Measurements from ENCODE around the gene SRGAP1. TPM values are rescaled to one million over a fixed set of nuclear protein-coding genes. Genes with fewer than 3 reads are reported as not detected.

Gene SRGAP1
- total and polyA plus RNA-seq, 2 experiments from 2014 or later = 13.0 to 29.4 TPM

GRCh38 chr12:64170730-64171129, 326.2 kb downstream of the SRGAP1 start:
- in situ Hi-C loops (cut with MboI) = no loop called here
- Histone ChIP-seq H3K79me2 (ENCODE audit: insufficient read depth) (no peaks in the 10 kb centered on the region), H3K36me3 (ENCODE audit: low read depth) (no peaks in the 10 kb centered on the region), H3K9me2 (ENCODE audit: insufficient read depth) (no peaks in the 10 kb centered on the region), H3K27me3 (replicated peaks; ENCODE audit: insufficient read depth) (no peaks in the 10 kb centered on the region), H3K4me3 (no peak overlapping the region), H2AFZ (peak overlapping the region; percentile 49), H3K4me2 (ENCODE audit: unreplicated experiment) (peak overlapping the region; percentile 70), H3K4me1 (ENCODE audit: insufficient read depth) (peaks cover 48% of the 10 kb centered on the region), H3K27ac (peak overlapping the region; percentile 86), H3K9me3 (ENCODE audit: low read depth) (no peaks in the 10 kb centered on the region), H3F3A (ENCODE audit: insufficient read depth) (peaks cover 40% of the 10 kb centered on the region), H3K9ac (peak overlapping the region; percentile 63; the same call in 1 of the 2 replicates), H4K20me1 (ENCODE audit: insufficient read depth) (no peaks in the 10 kb centered on the region)
- DNase-seq = no peak
- 81 to 84% methylated on average over 3 of the region's 3 CpGs for WGBS, 2 experiments (ENCODE audit: low coverage in 1 of 2, low lambda C conversion rate in 2 of 2, missing lambda C conversion rate in 2 of 2)
- TF ChIP-seq EZH2 (IDR thresholded peaks at IDR 0.05; ENCODE audit: insufficient read depth, poor library complexity, severe bottlenecking) = no peak
- TF ChIP-seq EZH2phosphoT487 (IDR thresholded peaks at IDR 0.05; ENCODE audit: insufficient read depth, low read depth) = no peak

- TF ChIP-seq EZH2phosphoT487 (IDR thresholded peaks at IDR 0.05; ENCODE audit: insufficient read depth, low read depth) = no peak
- TF ChIP-seq EZH2 (IDR thresholded peaks at IDR 0.05; ENCODE audit: insufficient read depth, poor library complexity, severe bottlenecking) = no peak
- Histone ChIP-seq H3K36me3 (ENCODE audit: low read depth) (no peaks in the 10 kb centered on the region), H3K4me2 (ENCODE audit: unreplicated experiment) (peak overlapping the region; percentile 70), H2AFZ (no peak overlapping the region), H3K9ac (peak overlapping the region; percentile 63), H3K4me1 (ENCODE audit: insufficient read depth) (peaks cover 47% of the 10 kb centered on the region), H3K79me2 (ENCODE audit: insufficient read depth) (no peaks in the 10 kb centered on the region), H3F3A (ENCODE audit: insufficient read depth) (peaks cover 37% of the 10 kb centered on the region), H3K27ac (peak overlapping the region; percentile 86), H3K9me2 (ENCODE audit: insufficient read depth) (no peaks in the 10 kb centered on the region), H3K9me3 (ENCODE audit: low read depth) (no peaks in the 10 kb centered on the region), H4K20me1 (ENCODE audit: insufficient read depth) (no peaks in the 10 kb centered on the region), H3K4me3 (peak overlapping the region; percentile 42), H3K27me3 (replicated peaks; ENCODE audit: insufficient read depth) (no peaks in the 10 kb centered on the region)
- in situ Hi-C loops (cut with MboI) = no loop called here
- 5 to 6% methylated on average over 1 of the region's 1 CpG for whole genome bisulfite sequencing, 2 experiments (ENCODE audit: low coverage in 1 of 2, low lambda C conversion rate in 2 of 2, missing lambda C conversion rate in 2 of 2)
- peak; percentile 94 for DNase-seq
These were observed 327.2 kb downstream of the SRGAP1 start for GRCh38 chr12:64171715-64172114.

GRCh38 chr12:64172143-64172970, 327.9 kb downstream of the SRGAP1 start:
- TF ChIP-seq EZH2 (IDR thresholded peaks at IDR 0.05; ENCODE audit: insufficient read depth, poor library complexity, severe bottlenecking) (no peak), EZH2phosphoT487 (IDR thresholded peaks at IDR 0.05; ENCODE audit: insufficient read depth, low read depth) (no peak)
- Histone ChIP-seq H4K20me1 (ENCODE audit: insufficient read depth) (no peaks in the 10 kb centered on the region), H3K9ac (peak overlapping the region; percentile 43; the same call in 1 of the 2 replicates), H3K4me1 (ENCODE audit: insufficient read depth) (peaks cover 47% of the 10 kb centered on the region), H3F3A (ENCODE audit: insufficient read depth) (peaks cover 38% of the 10 kb centered on the region), H2AFZ (no peak overlapping the region), H3K27me3 (replicated peaks; ENCODE audit: insufficient read depth) (no peaks in the 10 kb centered on the region), H3K9me3 (ENCODE audit: low read depth) (no peaks in the 10 kb centered on the region), H3K9me2 (ENCODE audit: insufficient read depth) (no peaks in the 10 kb centered on the region), H3K79me2 (ENCODE audit: insufficient read depth) (no peaks in the 10 kb centered on the region), H3K36me3 (ENCODE audit: low read depth) (no peaks in the 10 kb centered on the region), H3K27ac (peak overlapping the region; percentile 86), H3K4me2 (ENCODE audit: unreplicated experiment) (no peak overlapping the region), H3K4me3 (no peak overlapping the region)
- peak; percentile 36 for DNase-seq
- in situ Hi-C loops (cut with MboI) = no loop called here
- WGBS, 2 experiments (ENCODE audit: low coverage in 1 of 2, low lambda C conversion rate in 2 of 2, missing lambda C conversion rate in 2 of 2) = 22% methylated on average over 1 of the region's 1 CpG; no CpG with 5 or more reads in 1 of the 2 experiments

GRCh38 chr12:64173456-64173855, 329.0 kb downstream of the SRGAP1 start:
- H2AFZ ChIP-seq = no peak overlapping the region
- 96 to 98% methylated on average over 3 of the region's 3 CpGs for WGBS, 2 experiments (ENCODE audit: low coverage in 1 of 2, low lambda C conversion rate in 2 of 2, missing lambda C conversion rate in 2 of 2)
- H3K9me3 ChIP-seq (ENCODE audit: low read depth) = no peaks in the 10 kb centered on the region

More at GRCh38 chr12:64173456-64173855, 329.0 kb downstream of the SRGAP1 start:
- in situ Hi-C loops (cut with MboI) = no loop called here
- no peak for DNase-seq
- Histone ChIP-seq H3K4me1 (ENCODE audit: insufficient read depth) (peaks cover 58% of the 10 kb centered on the region), H3K4me2 (ENCODE audit: unreplicated experiment) (no peak overlapping the region), H3K9ac (no peak overlapping the region), H3K36me3 (ENCODE audit: low read depth) (no peaks in the 10 kb centered on the region), H3F3A (ENCODE audit: insufficient read depth) (peaks cover 47% of the 10 kb centered on the region), H4K20me1 (ENCODE audit: insufficient read depth) (no peaks in the 10 kb centered on the region), H3K4me3 (no peak overlapping the region), H3K9me2 (ENCODE audit: insufficient read depth) (no peaks in the 10 kb centered on the region), H3K27me3 (replicated peaks; ENCODE audit: insufficient read depth) (no peaks in the 10 kb centered on the region), H3K27ac (no peak overlapping the region; the same call in 1 of the 2 replicates), H3K79me2 (ENCODE audit: insufficient read depth) (no peaks in the 10 kb centered on the region)
- TF ChIP-seq EZH2phosphoT487 (IDR thresholded peaks at IDR 0.05; ENCODE audit: insufficient read depth, low read depth) (no peak), EZH2 (IDR thresholded peaks at IDR 0.05; ENCODE audit: insufficient read depth, poor library complexity, severe bottlenecking) (no peak)
